ENCODE measurements around the gene TM2D1.

GRCh38 chr1:61724506-61724812 is 482 bp downstream of the TM2D1 start:
- TF ChIP-seq CTCF (IDR thresholded peaks at IDR 0.05; ENCODE audit: low read depth, low read length) (no peak), EZH2phosphoT487 (IDR thresholded peaks at IDR 0.05; ENCODE audit: low read depth) (no peak)

Measured in OCI-LY3 (cell line).